HG03175 (cell line): Measurements from ENCODE around the gene BID.

ENCODE experiments used
- ATAC-seq: cut with Tn5 transposase; IDR thresholded peaks from one replicate; pipeline ENCODE4 v1.9.1; 2021; ENCODE audit warnings: mild to moderate bottlenecking, moderate library complexity; ENCODE audit not compliant: unreplicated experiment

Gene BID

GRCh38 chr22:17774206-17774925, at the start of gene BID:
Gene BID (minus strand): TSS chr22:17774469. CDS start chr22:17750116, 24,353 bp downstream.
- peak; percentile 28 for ATAC-seq

- no peak for ATAC-seq
These were observed 49.7 kb upstream of the BID start for GRCh38 chr22:17823964-17824363.

DNA sequence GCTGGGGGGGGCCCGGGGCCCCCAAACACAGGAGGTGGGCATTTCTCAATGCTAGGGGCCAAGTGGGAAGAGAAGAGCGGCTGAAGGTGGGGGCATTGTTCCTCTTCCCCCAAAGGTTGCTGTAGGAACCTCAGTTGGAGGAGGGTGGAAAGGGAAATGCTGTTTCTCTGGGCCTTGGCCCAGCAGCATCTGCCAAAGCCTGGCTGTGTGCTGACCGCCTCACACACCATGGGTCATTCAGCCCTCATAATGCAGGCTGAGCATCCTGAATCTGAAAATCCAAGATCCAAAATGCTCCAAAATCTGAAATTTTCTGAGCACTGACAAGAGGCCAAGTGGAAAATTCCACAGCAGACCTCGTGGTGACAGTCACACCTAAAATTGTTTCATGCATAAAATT, 49.0 kb upstream of the BID start:
- no peak for ATAC-seq

- ATAC-seq = no peak
These were observed 47.8 kb upstream of the BID start for GRCh38 chr22:17822087-17822486.

GRCh38 chr22:17820879-17821439, 46.7 kb upstream of the BID start:
- no peak for ATAC-seq

DNA sequence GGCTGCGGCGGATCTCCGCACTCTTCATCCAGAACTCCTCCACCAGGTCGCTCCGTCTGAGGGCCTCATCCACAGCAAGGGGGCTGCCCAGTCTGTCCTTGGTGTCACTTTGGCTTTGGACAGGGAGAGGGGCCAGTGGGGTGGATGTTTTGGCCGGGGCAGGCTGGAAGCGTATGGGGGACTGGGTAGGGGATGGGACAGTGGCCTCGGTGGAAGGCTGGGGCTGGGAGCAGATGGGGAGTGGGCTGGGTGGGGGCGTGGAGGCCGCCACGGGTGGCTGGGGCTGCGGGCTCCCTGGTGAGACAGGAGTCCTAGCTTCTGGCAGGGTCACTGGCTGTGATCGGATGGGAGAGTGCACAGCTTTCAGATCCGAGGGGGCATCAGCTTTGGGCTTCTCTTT, 44.4 kb upstream of the BID start:
- ATAC-seq = no peak

GRCh38 chr22:17818180-17818579, 43.9 kb upstream of the BID start:
- ATAC-seq = no peak

- no peak for ATAC-seq
These were observed 43.3 kb upstream of the BID start for GRCh38 chr22:17817511-17818065.

- ATAC-seq = no peak
These were observed 42.8 kb upstream of the BID start for GRCh38 chr22:17817079-17817478.

GRCh38 chr22:17816649-17817048, 42.4 kb upstream of the BID start:
- no peak for ATAC-seq

DNA sequence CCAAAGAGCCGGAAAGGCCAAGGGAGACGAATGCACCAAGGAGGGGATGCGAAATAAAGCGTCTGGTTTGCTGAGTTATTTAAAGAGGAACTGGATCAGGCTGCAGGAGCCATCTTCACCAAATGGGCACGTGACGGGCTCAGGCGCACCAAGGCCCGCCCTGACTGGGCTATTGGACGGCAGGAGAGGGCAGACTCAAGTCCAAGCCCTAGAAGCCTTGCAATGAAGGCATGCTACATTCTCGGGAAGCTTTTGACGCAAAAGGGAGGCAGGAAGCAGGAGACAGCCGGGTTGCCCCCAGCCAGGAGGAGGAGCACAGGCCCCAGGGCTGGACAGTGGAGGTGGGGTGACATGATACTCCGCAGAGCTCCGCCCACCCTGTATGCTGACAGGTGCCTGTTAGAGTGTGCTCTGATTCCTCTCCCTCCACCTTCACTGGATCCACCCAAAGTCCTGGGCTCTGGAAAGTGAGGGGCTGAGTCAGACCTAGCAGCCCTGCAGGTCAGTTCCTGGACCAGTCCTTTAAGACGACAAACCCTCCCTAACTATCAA, 41.5 kb upstream of the BID start:
- ATAC-seq = no peak

DNA sequence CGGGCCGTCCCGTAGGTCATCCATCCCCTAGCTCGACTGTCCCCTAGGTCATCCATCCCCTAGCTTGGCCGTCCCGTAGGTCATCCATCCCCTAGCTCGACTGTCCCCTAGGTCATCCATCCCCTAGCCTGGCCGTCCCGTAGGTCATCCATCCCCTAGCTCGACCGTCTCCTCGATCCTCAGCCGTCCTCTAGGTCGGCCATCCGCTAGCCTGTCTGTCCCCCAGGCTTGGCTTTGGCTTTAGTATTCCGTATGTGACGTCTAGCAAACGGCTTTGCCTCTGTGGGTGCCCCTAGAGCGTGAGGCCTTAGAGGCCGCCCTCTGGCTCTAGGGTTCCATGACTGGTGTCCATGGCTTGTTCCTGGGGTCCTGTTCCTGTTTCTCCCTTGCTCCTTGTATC, 40.6 kb upstream of the BID start:
- ATAC-seq = no peak

- ATAC-seq = no peak
These were observed 39.8 kb upstream of the BID start for GRCh38 chr22:17814084-17814483.

GRCh38 chr22:17811119-17811518, 36.9 kb upstream of the BID start:
- no peak for ATAC-seq

DNA sequence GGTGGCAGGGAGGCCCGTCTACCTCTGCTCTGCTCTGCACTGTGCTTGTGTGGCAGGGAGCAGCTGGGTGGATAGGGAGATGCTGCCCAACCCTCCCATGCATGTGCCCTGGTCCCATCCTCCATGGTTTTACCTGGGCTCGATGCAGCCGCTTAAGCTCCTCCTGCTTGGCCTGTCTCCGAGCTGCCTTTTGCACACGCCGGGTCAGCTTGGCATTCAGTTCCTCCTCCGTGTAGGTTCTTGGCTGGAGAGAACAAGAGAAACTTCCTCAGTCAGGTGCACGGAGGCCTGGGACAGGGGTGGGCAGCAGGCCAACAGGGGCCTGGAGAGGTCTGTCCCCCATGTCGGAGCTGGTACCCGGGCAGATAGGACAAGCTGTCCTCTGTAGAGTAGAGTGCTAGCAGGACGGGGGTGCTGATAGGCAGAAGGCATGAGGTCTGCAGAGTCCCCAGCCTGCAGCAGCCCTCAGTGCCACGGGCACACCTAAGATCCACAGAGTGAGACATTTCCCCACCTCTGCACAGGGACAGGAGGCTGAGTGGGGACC, 36.4 kb upstream of the BID start:
- ATAC-seq = no peak

DNA sequence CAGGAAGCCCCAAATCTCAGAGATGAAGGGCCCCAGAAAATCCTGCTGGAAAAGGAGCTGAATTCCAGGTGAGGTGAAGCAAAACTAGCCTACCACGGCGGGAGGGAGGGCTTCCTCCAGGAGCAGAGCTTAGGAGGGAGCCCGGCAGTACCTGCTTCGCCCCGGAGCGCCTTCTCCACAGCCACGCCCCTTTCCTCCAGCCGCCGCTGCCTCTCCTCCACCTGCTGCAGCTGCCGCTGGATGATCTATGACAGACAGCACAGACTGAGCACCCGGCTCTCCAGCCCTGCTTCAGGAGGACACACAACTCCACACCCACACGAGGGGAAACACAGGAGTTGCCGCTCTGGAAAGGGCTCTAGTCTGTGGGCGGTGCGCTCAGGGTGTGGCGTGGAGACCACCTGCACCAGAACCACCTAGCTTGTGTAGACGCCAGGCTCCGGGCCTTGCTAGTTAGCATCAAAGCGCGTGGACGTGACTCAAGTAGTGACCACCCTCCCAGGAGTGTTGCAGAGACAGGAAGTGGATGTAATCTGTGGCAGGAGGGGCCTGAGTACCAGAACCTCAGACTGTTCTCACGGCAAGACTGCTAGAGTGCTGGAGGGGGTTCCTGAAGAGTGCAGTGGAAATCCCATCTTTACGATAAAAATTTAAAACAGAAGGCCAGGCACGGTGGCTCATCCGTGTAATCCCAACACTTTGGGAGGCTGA, 34.6 kb upstream of the BID start:
- no peak for ATAC-seq

- no peak for ATAC-seq
These were observed 33.5 kb upstream of the BID start for GRCh38 chr22:17807578-17808410.

GRCh38 chr22:17807086-17807485, 32.8 kb upstream of the BID start:
- ATAC-seq = no peak

GRCh38 chr22:17806437-17806836, 32.2 kb upstream of the BID start:
- no peak for ATAC-seq

GRCh38 chr22:17804331-17805080, 30.2 kb upstream of the BID start:
- no peak for ATAC-seq
